HCT116 (cell line): ENCODE measurements around the gene TRPM7. TPM values are rescaled to one million over a fixed set of nuclear protein-coding genes. Genes with fewer than 3 reads are reported as not detected.

Experiments
- ATAC-seq: fragments of 200-7000 bp; cut with Tn5 transposase; 2 replicates; pipeline ENCODE4 v1.9.1; 2020; ENCODE audit warnings: mild to moderate bottlenecking, moderate library complexity
- BruUV-seq: library from RNA; stranded (reverse); fragments of 400-500 nt; replicated peaks from 2 replicates; lab custom pipeline; 2021; lab: Mats Ljungman, UMichigan
- CTCF ChIA-PET: fragments of 300-600 bp; sonication (Branson Sonifier 250); formaldehyde crosslinking; loops from one replicate; lab custom pipeline; 2021; ENCODE audit warnings: antibody characterized with exemption; lab: Charles Lee
- POLR2A ChIA-PET: fragments of 300-600, 350-600 bp; sonication (Branson Sonifier 250); formaldehyde crosslinking; loops from one replicate; lab custom pipeline; 2021; ENCODE audit warnings: antibody characterized with exemption; lab: Charles Lee
- RAD21 ChIA-PET, 2 experiments: fragments of 300-600 bp; sonication (Branson Sonifier 250); formaldehyde crosslinking; loops; one replicate each; lab custom pipeline; 2023; ENCODE audit warnings: low total read pairs in 2 of 2; ENCODE audit not compliant: uncharacterized antibody in 2 of 2, unreplicated experiment in 2 of 2, low non-redundant PET in 1 of 2; lab: Charles Lee
- DNase-seq: peaks from one replicate; pipeline ENCODE4 v3.0.0-alpha.2; 2010; ENCODE audit warnings: low read depth, low spot score
- H2AFZ ChIP-seq: fragments of 200-600 bp; shearing (Covaris generic), sonication (generic); 2 replicates; pipeline ENCODE4 v1.6.1; 2017; ENCODE audit warnings: low read depth, mixed run types, mixed read lengths, antibody characterized with exemption, low read length; ENCODE audit not compliant: poor library complexity, severe bottlenecking
- H3K27ac ChIP-seq: 2 replicates; pipeline ENCODE4 v1.5.1; 2012; ENCODE audit warnings: low read depth, low read length
- H3K27me3 ChIP-seq: fragments of 200-600 bp; sonication (generic); 2 replicates; pipeline ENCODE4 v1.6.1; 2016; ENCODE audit warnings: mixed run types, low read length, mixed read lengths; ENCODE audit not compliant: insufficient read depth
- H3K36me3 ChIP-seq, 2 experiments: fragments of 200-500 bp in 1 of 2; fragments of 200-600 bp in 1 of 2; sonication (Bioruptor generic) in 1 of 2; sonication (generic) in 1 of 2; 2 replicates each; pipeline versions ENCODE4 v1.5.1 to v1.6.1; 2014 to 2016; ENCODE audit warnings: low read length in 2 of 2, inconsistent platforms in 1 of 2, mixed read lengths in 1 of 2, mixed run types in 1 of 2; ENCODE audit not compliant: insufficient read depth in 2 of 2, control insufficient read depth in 1 of 2
- H3K4me1 ChIP-seq, 2 experiments: fragments of 200-600 bp in 1 of 2; sonication (generic) in 1 of 2; 2 replicates each; pipeline versions ENCODE4 v1.5.1 to v1.6.1; 2012 to 2017; ENCODE audit warnings: low read length in 2 of 2, inconsistent platforms in 1 of 2, mild to moderate bottlenecking in 1 of 2, mixed read lengths in 1 of 2, mixed run types in 1 of 2, moderate library complexity in 1 of 2; ENCODE audit not compliant: insufficient read depth in 2 of 2, control insufficient read depth in 1 of 2
- H3K4me2 ChIP-seq: fragments of 200-600 bp; sonication (generic); 2 replicates; pipeline ENCODE4 v1.6.1; 2017; ENCODE audit warnings: mixed run types, low read length, mixed read lengths
- H3K4me3 ChIP-seq, 2 experiments: fragments of 200-600 bp in 1 of 2; sonication (generic) in 1 of 2; replicated peaks in 1 of 2; 2 replicates each; pipeline ENCODE4 v1.5.1; 2011 to 2016; ENCODE audit warnings: low read length in 2 of 2, control low read depth in 1 of 2, low read depth in 1 of 2, mild to moderate bottlenecking in 1 of 2, mixed read lengths in 1 of 2, mixed run types in 1 of 2
- H3K79me2 ChIP-seq: fragments of 200-600 bp; sonication (generic); 2 replicates; pipeline ENCODE4 v1.6.1; 2017; ENCODE audit warnings: mild to moderate bottlenecking, mixed run types, low read length, moderate library complexity, mixed read lengths; ENCODE audit not compliant: insufficient read depth
- H3K9ac ChIP-seq: fragments of 200-600 bp; sonication (generic); 2 replicates; pipeline ENCODE4 v1.6.1; 2016; ENCODE audit warnings: low read length, mixed read lengths
- H3K9me2 ChIP-seq: fragments of 200-600 bp; sonication (generic), shearing (Covaris generic); 2 replicates; pipeline ENCODE4 v1.6.1; 2017; ENCODE audit warnings: mixed run types, mild to moderate bottlenecking, moderate library complexity; ENCODE audit not compliant: insufficient read depth
- H3K9me3 ChIP-seq, 2 experiments: fragments of 200-500 bp in 1 of 2; fragments of 200-600 bp in 1 of 2; sonication (Bioruptor generic) in 1 of 2; sonication (generic) in 1 of 2; 2 replicates each; pipeline ENCODE4 v1.6.1; 2014 to 2017; ENCODE audit warnings: low read length in 2 of 2, mixed read lengths in 2 of 2, inconsistent platforms in 1 of 2, low read depth in 1 of 2, mild to moderate bottlenecking in 1 of 2, mixed run types in 1 of 2, moderate library complexity in 1 of 2; ENCODE audit not compliant: control insufficient read depth in 1 of 2, insufficient read depth in 1 of 2
- H4K20me1 ChIP-seq: fragments of 200-600 bp; sonication (generic), shearing (Covaris generic); 2 replicates; pipeline ENCODE4 v1.6.1; 2017; ENCODE audit warnings: mixed run types, mild to moderate bottlenecking, moderate library complexity; ENCODE audit not compliant: insufficient read depth
- EGR1 ChIP-seq: IDR thresholded peaks from 2 replicates; pipeline ENCODE4 v1.6.1; 2012; ENCODE audit warnings: low read depth
- EZH2 ChIP-seq: fragments of 200-600 bp; sonication (generic); IDR thresholded peaks from 2 replicates; pipeline ENCODE4 v1.6.1; 2017; ENCODE audit warnings: antibody characterized with exemption, mixed run types
- FOSL1 ChIP-seq: IDR thresholded peaks from 2 replicates; pipeline ENCODE4 v1.6.1; 2012; ENCODE audit warnings: low read depth
- JUND ChIP-seq: IDR thresholded peaks from 2 replicates; pipeline ENCODE4 v1.6.1; 2012
- POLR2AphosphoS5 ChIP-seq: IDR thresholded peaks from 2 replicates; pipeline ENCODE4 v1.6.1; 2011; ENCODE audit warnings: mild to moderate bottlenecking, low read depth, low read length, moderate library complexity
- RAD21 ChIP-seq: IDR thresholded peaks from 2 replicates; pipeline ENCODE4 v1.6.1; 2012; ENCODE audit warnings: low read depth, mild to moderate bottlenecking
- TCF7L2 ChIP-seq: IDR thresholded peaks from 2 replicates; pipeline ENCODE4 v1.7.0; 2011; ENCODE audit warnings: borderline replicate concordance, inconsistent platforms; ENCODE audit not compliant: insufficient read depth, insufficient read length; ENCODE audit errors: extremely low read depth
- YY1 ChIP-seq: IDR thresholded peaks from 2 replicates; pipeline ENCODE4 v1.6.1; 2011; ENCODE audit warnings: low read length, low read depth, moderate library complexity, mild to moderate bottlenecking; ENCODE audit not compliant: insufficient replicate concordance; ENCODE audit errors: extremely low read depth
- ZFX ChIP-seq: fragments of 450-650 bp; IDR thresholded peaks from 2 replicates; pipeline ENCODE4 v1.6.1; 2017
- ZNF274 ChIP-seq: fragments of 200-500 bp; sonication (Bioruptor generic); IDR thresholded peaks from 2 replicates; pipeline ENCODE4 v1.6.1; 2014; ENCODE audit warnings: mild to moderate bottlenecking, low read depth, low read length, inconsistent platforms
- intact Hi-C: fragments of 100-400 bp; cut with micrococcal nuclease; formaldehyde crosslinking; loops from 2 replicates; pipeline ENCODE4 v1.10.0; 2022
- total RNA-seq: library from RNA; stranded (reverse); gene quantifications from one replicate; pipeline ENCODE4 v1.2.1, GENCODE V29; 2021; ENCODE audit not compliant: unreplicated experiment
- TF ChIP-seq, protein P1 (sequence below), 3 experiments: fragments of 200-600 bp in 1 of 3; sonication (generic) in 1 of 3; IDR thresholded peaks in 2 of 3; conservative IDR thresholded peaks in 1 of 3; 2 replicates each; pipeline ENCODE4 v1.5.1; 2012 to 2017; ENCODE audit warnings: low read depth in 2 of 3, low read length in 2 of 3, antibody characterized with exemption in 1 of 3, borderline replicate concordance in 1 of 3, control low read depth in 1 of 3, mild to moderate bottlenecking in 1 of 3, mixed read lengths in 1 of 3, mixed run types in 1 of 3, moderate library complexity in 1 of 3; ENCODE audit not compliant: insufficient read depth in 1 of 3
- TF ChIP-seq, protein P2 (sequence below): IDR thresholded peaks from 2 replicates; pipeline ENCODE4 v1.6.1; 2012; ENCODE audit warnings: low read depth

Gene TRPM7
- total RNA-seq, 1 experiment from 2014 or later, result 26.3 TPM

DNA sequence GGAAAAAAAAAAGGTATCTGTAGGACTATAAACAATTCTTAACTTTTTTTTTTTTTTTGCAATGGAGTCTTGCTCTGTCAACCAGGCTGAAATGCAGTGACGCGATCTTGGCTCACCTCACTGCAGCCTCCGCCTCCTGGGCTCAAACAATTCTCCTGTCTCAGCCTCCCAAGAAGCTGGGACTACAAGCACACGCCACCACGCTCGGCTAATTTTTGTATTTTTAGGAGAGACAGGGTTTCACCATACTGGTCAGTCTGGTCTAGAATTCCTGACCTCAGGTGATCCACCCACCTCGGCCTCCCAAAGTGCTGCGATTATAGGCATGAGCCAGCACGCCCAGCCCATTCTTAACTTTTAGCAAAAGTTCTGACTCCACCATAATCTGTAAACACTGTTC lies 50.5 kb downstream of the TRPM7 start:
- BruUV-seq, result no TSS peak
- no peak overlapping the region for H2AFZ ChIP-seq
- peaks cover 13 to 22% of the 10 kb centered on the region in 2 experiments; a peak in 3 of 4 replicates for H3K36me3 ChIP-seq
- H3K9ac ChIP-seq, result no peak overlapping the region
- no peak overlapping the region for H3K4me2 ChIP-seq
- no peak overlapping the region for H3K4me3 ChIP-seq
- no peak for DNase-seq
- ChIA-PET CTCF (no interaction called here), POLR2A (no interaction called here), RAD21 (no interaction called here)
- no peaks in the 10 kb centered on the region for H3K4me1 ChIP-seq
- H3K9me3 ChIP-seq, result no peaks in the 10 kb centered on the region
- H4K20me1 ChIP-seq, result no peaks in the 10 kb centered on the region
- peaks cover 5% of the 10 kb centered on the region; the same call in 1 of the 2 replicates for H3K79me2 ChIP-seq
- no peak for ATAC-seq
- intact Hi-C loops, result no loop called here
- no peak overlapping the region for H3K27ac ChIP-seq
- no peaks in the 10 kb centered on the region for H3K9me2 ChIP-seq
- TF ChIP-seq TCF7L2, result no peak
- TF ChIP-seq FOSL1, result no peak
- no peak for TF ChIP-seq JUND
- H3K27me3 ChIP-seq, result no peaks in the 10 kb centered on the region

DNA sequence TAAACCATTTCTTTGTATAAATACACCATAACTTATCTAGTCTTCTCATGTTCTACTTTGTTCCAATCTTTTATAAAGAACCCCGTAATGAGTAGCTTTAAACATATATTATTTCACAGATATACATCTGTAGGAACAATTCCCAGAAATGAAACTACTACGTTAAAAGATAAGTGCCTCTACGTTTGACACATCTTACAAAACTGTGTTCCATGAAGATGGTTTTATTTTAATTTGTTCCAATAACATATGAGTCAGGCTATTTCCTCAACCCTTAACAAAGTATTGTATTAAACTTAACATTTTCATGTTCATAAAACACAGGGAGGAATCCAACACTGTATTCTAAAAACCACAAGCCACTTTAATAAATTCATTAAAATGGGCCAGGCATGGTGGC lies 52.9 kb downstream of the TRPM7 start:
- BruUV-seq, result no TSS peak
- no peak overlapping the region for H3K4me3 ChIP-seq
- DNase-seq (no peak), ATAC-seq (no peak)
- ChIA-PET POLR2A (interaction anchor here (1.1 kb wide), 1 partner anchor 45 kb away, joined by 4 read pairs; no protein-coding TSS in a partner anchor), RAD21 (no interaction called here), CTCF (no interaction called here)
- no peak overlapping the region for H3K9ac ChIP-seq
- H3K79me2 ChIP-seq, result no peaks in the 10 kb centered on the region
- intact Hi-C loops, result no loop called here
- peaks cover 18 to 34% of the 10 kb centered on the region in 2 experiments; a peak in 3 of 4 replicates for H3K36me3 ChIP-seq
- H3K4me2 ChIP-seq, result no peak overlapping the region
- H4K20me1 ChIP-seq, result no peaks in the 10 kb centered on the region
- H3K27me3 ChIP-seq, result no peaks in the 10 kb centered on the region
- no peaks in the 10 kb centered on the region for H3K9me3 ChIP-seq
- no peaks in the 10 kb centered on the region for H3K4me1 ChIP-seq
- H2AFZ ChIP-seq, result no peak overlapping the region
- no peak overlapping the region for H3K27ac ChIP-seq
- H3K9me2 ChIP-seq, result no peaks in the 10 kb centered on the region
- TF ChIP-seq RAD21 (no peak), FOSL1 (no peak), ZFX (no peak), POLR2AphosphoS5 (no peak), YY1 (no peak), EGR1 (no peak), EZH2 (no peak), TCF7L2 (no peak), JUND (no peak), ZNF274 (no peak)
- TF ChIP-seq, protein P1, sequence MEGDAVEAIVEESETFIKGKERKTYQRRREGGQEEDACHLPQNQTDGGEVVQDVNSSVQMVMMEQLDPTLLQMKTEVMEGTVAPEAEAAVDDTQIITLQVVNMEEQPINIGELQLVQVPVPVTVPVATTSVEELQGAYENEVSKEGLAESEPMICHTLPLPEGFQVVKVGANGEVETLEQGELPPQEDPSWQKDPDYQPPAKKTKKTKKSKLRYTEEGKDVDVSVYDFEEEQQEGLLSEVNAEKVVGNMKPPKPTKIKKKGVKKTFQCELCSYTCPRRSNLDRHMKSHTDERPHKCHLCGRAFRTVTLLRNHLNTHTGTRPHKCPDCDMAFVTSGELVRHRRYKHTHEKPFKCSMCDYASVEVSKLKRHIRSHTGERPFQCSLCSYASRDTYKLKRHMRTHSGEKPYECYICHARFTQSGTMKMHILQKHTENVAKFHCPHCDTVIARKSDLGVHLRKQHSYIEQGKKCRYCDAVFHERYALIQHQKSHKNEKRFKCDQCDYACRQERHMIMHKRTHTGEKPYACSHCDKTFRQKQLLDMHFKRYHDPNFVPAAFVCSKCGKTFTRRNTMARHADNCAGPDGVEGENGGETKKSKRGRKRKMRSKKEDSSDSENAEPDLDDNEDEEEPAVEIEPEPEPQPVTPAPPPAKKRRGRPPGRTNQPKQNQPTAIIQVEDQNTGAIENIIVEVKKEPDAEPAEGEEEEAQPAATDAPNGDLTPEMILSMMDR (IDR thresholded peaks at IDR 0.05 in 2 of 3, conservative IDR thresholded peaks at IDR 0.05 in 1 of 3; ENCODE audit: borderline replicate concordance in 1 of 3, insufficient read depth in 1 of 3, low read depth in 2 of 3, low read length in 2 of 3), result no peak
- TF ChIP-seq, protein P2, sequence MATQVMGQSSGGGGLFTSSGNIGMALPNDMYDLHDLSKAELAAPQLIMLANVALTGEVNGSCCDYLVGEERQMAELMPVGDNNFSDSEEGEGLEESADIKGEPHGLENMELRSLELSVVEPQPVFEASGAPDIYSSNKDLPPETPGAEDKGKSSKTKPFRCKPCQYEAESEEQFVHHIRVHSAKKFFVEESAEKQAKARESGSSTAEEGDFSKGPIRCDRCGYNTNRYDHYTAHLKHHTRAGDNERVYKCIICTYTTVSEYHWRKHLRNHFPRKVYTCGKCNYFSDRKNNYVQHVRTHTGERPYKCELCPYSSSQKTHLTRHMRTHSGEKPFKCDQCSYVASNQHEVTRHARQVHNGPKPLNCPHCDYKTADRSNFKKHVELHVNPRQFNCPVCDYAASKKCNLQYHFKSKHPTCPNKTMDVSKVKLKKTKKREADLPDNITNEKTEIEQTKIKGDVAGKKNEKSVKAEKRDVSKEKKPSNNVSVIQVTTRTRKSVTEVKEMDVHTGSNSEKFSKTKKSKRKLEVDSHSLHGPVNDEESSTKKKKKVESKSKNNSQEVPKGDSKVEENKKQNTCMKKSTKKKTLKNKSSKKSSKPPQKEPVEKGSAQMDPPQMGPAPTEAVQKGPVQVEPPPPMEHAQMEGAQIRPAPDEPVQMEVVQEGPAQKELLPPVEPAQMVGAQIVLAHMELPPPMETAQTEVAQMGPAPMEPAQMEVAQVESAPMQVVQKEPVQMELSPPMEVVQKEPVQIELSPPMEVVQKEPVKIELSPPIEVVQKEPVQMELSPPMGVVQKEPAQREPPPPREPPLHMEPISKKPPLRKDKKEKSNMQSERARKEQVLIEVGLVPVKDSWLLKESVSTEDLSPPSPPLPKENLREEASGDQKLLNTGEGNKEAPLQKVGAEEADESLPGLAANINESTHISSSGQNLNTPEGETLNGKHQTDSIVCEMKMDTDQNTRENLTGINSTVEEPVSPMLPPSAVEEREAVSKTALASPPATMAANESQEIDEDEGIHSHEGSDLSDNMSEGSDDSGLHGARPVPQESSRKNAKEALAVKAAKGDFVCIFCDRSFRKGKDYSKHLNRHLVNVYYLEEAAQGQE, result no peak
